RWPE1 (cell line): ENCODE measurements around the gene PTRH2.
A peak's percentile ranks its signal among the peaks of the same experiment; 100 is the strongest.

Experiments
- CTCF ChIA-PET: fragments of 350-600 bp; sonication (Branson Sonifier 250); formaldehyde crosslinking; extraction: SDS; loops from one replicate; lab custom pipeline; 2021; lab: Yijun Ruan, JAX
- POLR2A ChIA-PET: fragments of 400-600 bp; formaldehyde crosslinking; extraction: SDS; loops from one replicate; lab custom pipeline; 2020; ENCODE audit warnings: antibody characterized with exemption; ENCODE audit not compliant: low non-redundant PET; lab: Yijun Ruan, JAX
- DNase-seq: peaks from one replicate; pipeline ENCODE4 v3.0.0; 2012; ENCODE audit warnings: low spot score
- H3K27ac ChIP-seq: fragments of 450-650 bp; 2 replicates; pipeline ENCODE4 v1.5.1; 2017
- TF ChIP-seq, protein P1 (sequence below): fragments of 450-650 bp; conservative IDR thresholded peaks from 2 replicates; pipeline ENCODE4 v1.5.1; 2017; ENCODE audit warnings: low read depth, mild to moderate bottlenecking

The PTRH2 gene

GRCh38 chr17:59698143-59698542 lies 9.1 kb downstream of the PTRH2 start:
- ChIA-PET CTCF (no interaction called here), POLR2A (no interaction called here)
- no peak for DNase-seq
- no peak overlapping the region for H3K27ac ChIP-seq
- TF ChIP-seq, protein P1, sequence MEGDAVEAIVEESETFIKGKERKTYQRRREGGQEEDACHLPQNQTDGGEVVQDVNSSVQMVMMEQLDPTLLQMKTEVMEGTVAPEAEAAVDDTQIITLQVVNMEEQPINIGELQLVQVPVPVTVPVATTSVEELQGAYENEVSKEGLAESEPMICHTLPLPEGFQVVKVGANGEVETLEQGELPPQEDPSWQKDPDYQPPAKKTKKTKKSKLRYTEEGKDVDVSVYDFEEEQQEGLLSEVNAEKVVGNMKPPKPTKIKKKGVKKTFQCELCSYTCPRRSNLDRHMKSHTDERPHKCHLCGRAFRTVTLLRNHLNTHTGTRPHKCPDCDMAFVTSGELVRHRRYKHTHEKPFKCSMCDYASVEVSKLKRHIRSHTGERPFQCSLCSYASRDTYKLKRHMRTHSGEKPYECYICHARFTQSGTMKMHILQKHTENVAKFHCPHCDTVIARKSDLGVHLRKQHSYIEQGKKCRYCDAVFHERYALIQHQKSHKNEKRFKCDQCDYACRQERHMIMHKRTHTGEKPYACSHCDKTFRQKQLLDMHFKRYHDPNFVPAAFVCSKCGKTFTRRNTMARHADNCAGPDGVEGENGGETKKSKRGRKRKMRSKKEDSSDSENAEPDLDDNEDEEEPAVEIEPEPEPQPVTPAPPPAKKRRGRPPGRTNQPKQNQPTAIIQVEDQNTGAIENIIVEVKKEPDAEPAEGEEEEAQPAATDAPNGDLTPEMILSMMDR = no peak

DNA sequence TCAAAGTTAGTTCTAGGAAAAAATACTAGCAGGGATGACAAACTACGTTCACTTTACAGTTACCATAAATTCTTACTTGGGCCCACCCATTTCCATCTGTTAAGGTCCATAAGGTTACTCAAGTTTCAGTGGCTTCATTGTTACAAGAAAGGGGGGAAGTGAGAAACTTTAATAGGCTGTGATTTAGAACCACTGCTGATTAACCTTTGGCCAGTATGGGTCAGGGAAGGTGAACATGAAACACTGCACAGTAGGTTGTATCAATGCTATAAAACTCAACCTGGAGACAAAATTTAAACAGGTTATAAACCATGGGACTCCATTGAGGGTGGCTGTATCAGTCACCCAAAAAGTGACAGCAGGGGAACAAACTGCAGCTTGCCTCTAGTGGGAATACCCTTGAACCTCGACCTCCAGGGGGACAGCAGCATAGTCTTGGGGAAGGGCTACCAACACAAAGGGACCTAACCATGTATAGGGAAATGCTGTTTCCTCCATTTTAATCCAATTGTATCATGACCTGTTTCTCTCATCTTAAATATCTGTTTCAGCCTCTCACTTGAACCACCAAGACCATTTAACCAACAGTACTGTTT lies 10.4 kb downstream of the PTRH2 start:
- ChIA-PET CTCF (interaction anchor here (0.6 kb wide), 1 partner anchor 174 kb away, joined by 9 read pairs; no protein-coding TSS in a partner anchor), POLR2A (no interaction called here)
- H3K27ac ChIP-seq = no peak overlapping the region
- TF ChIP-seq, protein P1 = no peak
- no peak for DNase-seq

DNA sequence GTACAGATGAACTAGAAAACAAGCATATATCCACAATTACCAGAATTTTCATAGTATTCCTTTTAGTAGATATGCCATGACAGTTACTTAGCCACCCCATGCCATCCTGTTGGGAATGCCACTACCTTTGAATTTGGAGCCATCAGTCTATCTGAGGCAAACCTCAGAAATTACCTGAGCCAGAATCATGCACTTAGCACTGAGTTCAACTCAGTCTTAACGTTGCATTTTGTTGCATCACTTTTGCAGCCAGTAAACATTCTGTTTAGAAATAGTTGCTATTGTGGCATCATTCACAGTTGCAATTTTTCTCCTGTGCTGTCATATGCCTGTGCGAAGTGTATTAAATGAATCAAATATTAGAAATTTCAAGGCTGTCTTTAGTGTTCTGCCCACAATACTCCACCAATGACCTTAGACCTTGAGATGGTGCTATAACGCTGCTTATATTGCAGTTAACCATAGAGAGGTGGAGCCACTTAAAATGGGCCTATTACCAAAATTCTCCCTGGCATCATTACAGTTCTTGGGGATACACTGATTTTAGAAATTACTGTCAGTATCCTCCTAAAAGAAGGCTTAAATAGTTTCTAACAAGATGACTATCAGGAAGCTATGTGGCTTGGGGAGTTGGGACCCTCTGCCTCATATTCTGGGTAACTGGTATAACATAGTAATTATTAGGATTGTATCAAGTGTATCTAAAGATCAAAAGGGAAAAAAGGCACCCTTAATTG lies 11.1 kb downstream of the PTRH2 start:
- TF ChIP-seq, protein P1 = no peak
- POLR2A ChIA-PET = no interaction called here
- DNase-seq = no peak
- CTCF ChIA-PET = no interaction called here
- no peak overlapping the region for H3K27ac ChIP-seq

DNA sequence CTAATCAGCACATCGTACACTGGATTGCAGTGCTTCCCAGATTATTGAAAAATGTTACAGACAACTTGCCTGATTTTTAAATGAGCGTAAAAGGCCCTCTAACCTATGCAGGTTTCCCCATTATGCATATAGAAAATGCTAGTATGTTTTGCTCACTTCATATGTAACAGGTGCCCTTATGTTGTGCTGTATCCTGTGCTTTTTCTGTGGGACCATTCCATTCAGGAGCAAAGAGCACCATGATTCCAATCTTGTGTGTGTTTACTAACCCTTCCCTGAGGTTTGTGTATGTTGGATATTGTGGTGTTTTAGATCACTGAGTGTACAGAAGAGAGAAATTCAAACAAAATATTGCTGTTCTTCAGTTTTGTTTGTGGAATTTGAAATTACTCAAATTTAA lies 12.9 kb downstream of the PTRH2 start:
- H3K27ac ChIP-seq = no peak overlapping the region
- no peak for DNase-seq
- CTCF ChIA-PET = no interaction called here
- TF ChIP-seq, protein P1 = no peak
- POLR2A ChIA-PET = no interaction called here

DNA sequence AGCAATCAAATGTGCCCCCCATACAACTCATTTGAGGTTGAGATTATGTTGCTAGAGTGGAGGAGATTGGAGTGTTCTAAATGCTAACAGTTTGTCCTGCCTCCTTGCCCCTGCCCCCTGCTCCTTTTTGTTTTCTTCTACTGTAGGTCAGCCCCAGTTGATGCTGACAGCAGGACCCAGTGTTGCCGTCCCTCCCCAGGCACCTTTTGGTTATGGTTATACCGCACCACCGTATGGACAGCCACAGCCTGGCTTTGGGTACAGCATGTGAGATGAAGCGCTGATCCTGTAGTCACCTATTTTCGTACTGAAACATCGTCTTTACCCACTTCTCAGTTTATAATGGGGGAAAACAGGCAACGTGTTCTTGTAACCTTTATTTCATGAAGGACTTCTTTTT lies 13.6 kb downstream of the PTRH2 start:
- TF ChIP-seq, protein P1 = no peak
- H3K27ac ChIP-seq = peak overlapping the region; percentile 39; the same call in 1 of the 2 replicates
- no peak for DNase-seq
- ChIA-PET CTCF (no interaction called here), POLR2A (no interaction called here)

GRCh38 chr17:59688496-59688895 lies 18.7 kb downstream of the PTRH2 start:
- ChIA-PET CTCF (interaction anchor here (0.6 kb wide), 1 partner anchor 18 kb away, joined by 4 read pairs; no protein-coding TSS in a partner anchor), POLR2A (no interaction called here)
- H3K27ac ChIP-seq = no peak overlapping the region
- no peak for DNase-seq
- TF ChIP-seq, protein P1 = no peak
